ENCODE results near the gene ADAM12.

DNA sequence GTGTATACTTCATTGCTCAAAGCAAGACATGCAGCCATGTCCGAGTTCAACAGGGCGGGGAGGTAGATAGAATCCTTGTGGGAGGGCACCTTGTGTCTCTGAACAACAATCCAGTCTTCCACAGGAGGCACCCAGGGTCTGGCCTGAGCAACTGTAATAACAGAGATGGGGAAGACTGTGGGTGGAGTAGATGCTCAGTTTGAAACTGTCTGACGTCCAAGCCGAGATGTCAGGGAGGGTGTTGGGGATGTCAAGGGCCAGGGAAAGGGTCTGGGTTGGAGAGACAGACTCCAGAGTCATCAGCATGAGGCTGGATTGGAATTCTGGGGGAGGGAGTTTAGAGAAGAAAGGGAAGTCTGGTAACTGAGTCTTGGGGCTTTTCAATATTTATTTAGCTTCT lies 403.9 kb downstream of the ADAM12 start:
- TF ChIP-seq, protein P1, sequence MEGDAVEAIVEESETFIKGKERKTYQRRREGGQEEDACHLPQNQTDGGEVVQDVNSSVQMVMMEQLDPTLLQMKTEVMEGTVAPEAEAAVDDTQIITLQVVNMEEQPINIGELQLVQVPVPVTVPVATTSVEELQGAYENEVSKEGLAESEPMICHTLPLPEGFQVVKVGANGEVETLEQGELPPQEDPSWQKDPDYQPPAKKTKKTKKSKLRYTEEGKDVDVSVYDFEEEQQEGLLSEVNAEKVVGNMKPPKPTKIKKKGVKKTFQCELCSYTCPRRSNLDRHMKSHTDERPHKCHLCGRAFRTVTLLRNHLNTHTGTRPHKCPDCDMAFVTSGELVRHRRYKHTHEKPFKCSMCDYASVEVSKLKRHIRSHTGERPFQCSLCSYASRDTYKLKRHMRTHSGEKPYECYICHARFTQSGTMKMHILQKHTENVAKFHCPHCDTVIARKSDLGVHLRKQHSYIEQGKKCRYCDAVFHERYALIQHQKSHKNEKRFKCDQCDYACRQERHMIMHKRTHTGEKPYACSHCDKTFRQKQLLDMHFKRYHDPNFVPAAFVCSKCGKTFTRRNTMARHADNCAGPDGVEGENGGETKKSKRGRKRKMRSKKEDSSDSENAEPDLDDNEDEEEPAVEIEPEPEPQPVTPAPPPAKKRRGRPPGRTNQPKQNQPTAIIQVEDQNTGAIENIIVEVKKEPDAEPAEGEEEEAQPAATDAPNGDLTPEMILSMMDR (conservative IDR thresholded peaks at IDR 0.05 in 1 of 2, IDR thresholded peaks at IDR 0.05 in 1 of 2; ENCODE audit: low read depth in 1 of 2, low read length in 2 of 2) = no peak
- TF ChIP-seq EZH2 (IDR thresholded peaks at IDR 0.05; ENCODE audit: low read length, missing control alignments) = no peak

Data from fibroblast of lung (primary cell).